ENCODE measurements around the gene ZNF512B.
"Not testable (repeated sequence)": the region's sequence is repeated elsewhere in the genome, so short reads cannot be mapped to it uniquely, and the experiment has no call there.

ZNF512B gene

GRCh38 chr20:63978319-63979228, 8.8 kb upstream of the ZNF512B start:
- peak; percentile 36 to 77 (median 46) for DNase-seq (ENCODE audit: low read depth in 2 of 3, low spot score in 1 of 3)

GRCh38 chr20:63977739-63978276, 8.1 kb upstream of the ZNF512B start:
- peak in 2 of 3 donors; percentile 37 to 56 for DNase-seq (ENCODE audit: low read depth in 2 of 3, low spot score in 1 of 3)

- DNase-seq (ENCODE audit: low read depth in 2 of 3, low spot score in 1 of 3) = no peak
These were observed 7.4 kb upstream of the ZNF512B start for GRCh38 chr20:63976980-63977738.

GRCh38 chr20:63976511-63976910, 6.8 kb upstream of the ZNF512B start:
- not testable (repeated sequence) for DNase-seq (ENCODE audit: low read depth in 2 of 3, low spot score in 1 of 3)

GRCh38 chr20:63974402-63975200, 4.9 kb upstream of the ZNF512B start:
- DNase-seq (ENCODE audit: low read depth in 2 of 3, low spot score in 1 of 3) = no peak

- peak; percentile 44 to 75 (median 68) for DNase-seq (ENCODE audit: low read depth in 2 of 3, low spot score in 1 of 3)
These were observed 4.1 kb upstream of the ZNF512B start for GRCh38 chr20:63973636-63974401.

GRCh38 chr20:63973160-63973479, 3.4 kb upstream of the ZNF512B start:
- no peak for DNase-seq (ENCODE audit: low read depth in 2 of 3, low spot score in 1 of 3)

- DNase-seq (ENCODE audit: low read depth in 2 of 3, low spot score in 1 of 3) = no peak
These were observed 2.8 kb upstream of the ZNF512B start for GRCh38 chr20:63972312-63973159.

- not testable (repeated sequence) for DNase-seq (ENCODE audit: low read depth in 2 of 3, low spot score in 1 of 3)
These were observed 2.2 kb upstream of the ZNF512B start for GRCh38 chr20:63971960-63972311.

- DNase-seq (ENCODE audit: low read depth in 2 of 3, low spot score in 1 of 3) = no peak
These were observed 1.1 kb upstream of the ZNF512B start for GRCh38 chr20:63970714-63971431.

- DNase-seq (ENCODE audit: low read depth in 2 of 3, low spot score in 1 of 3) = no peak
These were observed 586 bp downstream of the ZNF512B start for GRCh38 chr20:63968928-63969760.

- DNase-seq (ENCODE audit: low read depth in 2 of 3, low spot score in 1 of 3) = no peak
These were observed 1.4 kb downstream of the ZNF512B start for GRCh38 chr20:63968136-63968927.

- no peak for DNase-seq (ENCODE audit: low read depth in 2 of 3, low spot score in 1 of 3)
These were observed 2.2 kb downstream of the ZNF512B start for GRCh38 chr20:63967330-63968135.

- DNase-seq (ENCODE audit: low read depth in 2 of 3, low spot score in 1 of 3) = no peak
These were observed 2.8 kb downstream of the ZNF512B start for GRCh38 chr20:63966944-63967322.

GRCh38 chr20:63966172-63966943, 3.4 kb downstream of the ZNF512B start:
- no peak for DNase-seq (ENCODE audit: low read depth in 2 of 3, low spot score in 1 of 3)

- no peak for DNase-seq (ENCODE audit: low read depth in 2 of 3, low spot score in 1 of 3)
These were observed 5.3 kb downstream of the ZNF512B start for GRCh38 chr20:63964412-63964811.
